ENCODE data around the gene GTF3C5.

The GTF3C5 gene, protein sequence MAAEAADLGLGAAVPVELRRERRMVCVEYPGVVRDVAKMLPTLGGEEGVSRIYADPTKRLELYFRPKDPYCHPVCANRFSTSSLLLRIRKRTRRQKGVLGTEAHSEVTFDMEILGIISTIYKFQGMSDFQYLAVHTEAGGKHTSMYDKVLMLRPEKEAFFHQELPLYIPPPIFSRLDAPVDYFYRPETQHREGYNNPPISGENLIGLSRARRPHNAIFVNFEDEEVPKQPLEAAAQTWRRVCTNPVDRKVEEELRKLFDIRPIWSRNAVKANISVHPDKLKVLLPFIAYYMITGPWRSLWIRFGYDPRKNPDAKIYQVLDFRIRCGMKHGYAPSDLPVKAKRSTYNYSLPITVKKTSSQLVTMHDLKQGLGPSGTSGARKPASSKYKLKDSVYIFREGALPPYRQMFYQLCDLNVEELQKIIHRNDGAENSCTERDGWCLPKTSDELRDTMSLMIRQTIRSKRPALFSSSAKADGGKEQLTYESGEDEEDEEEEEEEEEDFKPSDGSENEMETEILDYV
- 43.8 to 87.0 (median 75.6) reads per million in 9 experiments for total RNA-seq

DNA sequence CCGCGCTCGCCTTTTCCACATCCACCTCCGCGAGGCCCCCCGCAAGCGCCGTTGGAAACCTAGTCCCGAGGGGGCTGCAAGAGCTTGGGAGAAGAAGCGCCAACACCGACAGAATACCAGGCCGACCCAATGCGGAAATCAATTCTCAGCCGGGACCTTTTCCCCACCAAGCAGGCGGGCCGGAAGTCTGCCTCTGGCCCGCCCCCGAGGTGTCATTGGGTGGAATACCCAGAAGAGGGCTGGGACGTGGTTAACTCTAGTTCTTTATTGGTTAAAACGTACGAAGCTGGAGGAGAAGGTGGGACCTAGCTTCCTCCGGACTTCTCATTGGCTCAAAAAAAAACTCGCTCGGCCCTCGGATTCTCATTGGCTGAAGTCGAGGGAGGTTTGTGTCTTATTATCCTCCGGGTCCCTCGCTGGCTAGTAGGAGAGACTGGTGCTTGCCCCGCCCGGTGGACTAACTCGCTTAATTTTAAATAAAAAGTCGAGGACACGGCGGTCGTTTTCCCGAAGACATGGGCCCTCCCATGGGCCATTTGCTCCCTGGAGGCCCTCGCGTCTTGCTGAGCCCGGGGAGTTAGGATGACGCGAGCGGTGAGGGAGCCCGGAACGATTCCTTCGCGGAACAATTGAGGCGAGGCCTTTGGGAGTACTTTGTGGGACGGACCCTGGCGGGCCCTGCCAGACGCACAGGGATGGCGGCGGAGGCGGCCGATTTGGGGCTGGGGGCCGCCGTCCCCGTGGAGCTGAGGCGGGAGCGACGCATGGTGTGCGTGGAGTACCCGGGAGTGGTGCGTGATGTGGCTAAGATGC lies at the start of gene GTF3C5:
Gene GTF3C5 (plus strand): TSS at position 681 of the 813 bp plus-strand sequence. CDS start 15 bp downstream, at position 696.
- H3K9me3 Mint-ChIP-seq: no peaks in the 10 kb centered on the region
- peak within 1 kb of the TSS; percentile 97 to 98 for H3K27ac Mint-ChIP-seq
- H3K36me3 Mint-ChIP-seq (ENCODE audit: insufficient read depth): peaks cover 21% of the 10 kb centered on the region
- ATAC-seq (replicated peaks): peak; percentile 95
- DNase-seq: peak; percentile 88 to 92 (median 89)
- H3K4me3 Mint-ChIP-seq: peak within 1 kb of the TSS; percentile 97 to 98
- no peaks in the 10 kb centered on the region for H3K27me3 Mint-ChIP-seq
- H3K4me1 Mint-ChIP-seq (ENCODE audit: low read depth in 2 of 2): peaks cover 34% of the 10 kb centered on the region in 2 donors

DNA sequence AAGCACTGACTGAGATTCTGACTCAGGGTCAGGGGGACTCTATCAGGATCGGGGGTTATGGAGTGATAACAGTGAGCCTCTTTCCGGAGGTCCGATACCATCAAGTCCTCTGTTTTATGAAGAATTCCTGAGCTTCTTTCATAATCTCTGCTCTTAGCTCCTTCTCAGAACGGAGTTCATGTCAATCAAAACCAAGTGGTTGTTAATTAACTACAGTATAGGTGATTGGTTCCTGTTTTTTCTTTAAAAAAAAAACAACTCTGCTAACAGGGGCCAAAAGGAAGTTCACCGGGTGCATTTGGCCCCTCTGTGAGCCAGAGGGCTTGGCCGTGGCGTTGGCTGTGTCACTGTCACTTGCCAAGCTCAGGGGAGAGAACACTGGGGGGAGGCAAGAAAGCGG lies 48.3 kb upstream of the GTF3C5 start:
- no peaks in the 10 kb centered on the region for H3K36me3 Mint-ChIP-seq (ENCODE audit: insufficient read depth)
- H3K9me3 Mint-ChIP-seq: no peaks in the 10 kb centered on the region
- DNase-seq (no peak), ATAC-seq (replicated peaks) (no peak)
- H3K4me1 Mint-ChIP-seq (ENCODE audit: low read depth in 2 of 2): peaks cover 0 to 4% of the 10 kb centered on the region in 2 donors
- H3K27ac Mint-ChIP-seq: no peak overlapping the region
- H3K4me3 Mint-ChIP-seq: no peak overlapping the region
- H3K27me3 Mint-ChIP-seq: peaks cover 54 to 94% of the 10 kb centered on the region in 2 donors

DNA sequence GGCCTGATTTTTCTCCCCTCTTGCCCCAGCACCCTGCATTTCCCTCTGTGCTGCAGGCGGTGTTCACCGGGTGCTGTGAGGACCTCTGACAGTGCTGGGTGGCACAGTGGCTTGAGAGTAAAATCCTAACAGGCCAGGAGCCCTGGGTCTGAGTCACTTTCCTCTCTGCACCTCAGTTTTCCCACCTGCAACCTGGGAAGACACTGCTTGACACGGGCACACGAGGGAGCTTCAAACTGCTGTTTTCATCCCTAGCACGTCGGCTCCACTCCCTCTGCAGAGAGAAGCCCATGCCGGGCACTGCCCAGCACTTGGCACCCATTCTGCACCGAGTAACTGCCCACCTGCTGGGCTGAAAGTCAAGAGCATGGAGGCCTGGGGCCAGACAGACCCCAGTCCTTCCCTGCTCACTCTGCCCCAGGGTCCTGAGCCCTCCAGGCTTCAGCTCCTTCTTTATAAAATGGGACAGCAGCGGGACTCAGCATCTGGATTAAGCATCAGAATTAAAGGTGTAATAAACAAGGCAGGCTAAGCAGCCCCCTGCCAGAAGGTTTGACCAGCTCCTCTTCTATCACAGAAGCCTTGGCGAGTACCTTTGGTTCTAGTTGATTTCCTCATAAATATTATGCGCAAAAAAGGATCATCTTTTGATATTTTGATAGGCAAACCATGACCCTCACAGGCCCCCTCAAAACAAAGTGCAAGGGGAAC lies 47.2 kb upstream of the GTF3C5 start:
- Mint-ChIP-seq H3K4me1 (ENCODE audit: low read depth in 2 of 2) (peaks cover 0 to 2% of the 10 kb centered on the region in 2 donors), H3K36me3 (ENCODE audit: insufficient read depth) (no peaks in the 10 kb centered on the region), H3K27ac (no peak overlapping the region), H3K27me3 (peaks cover 48 to 94% of the 10 kb centered on the region in 2 donors), H3K4me3 (no peak overlapping the region), H3K9me3 (no peaks in the 10 kb centered on the region)
- no peak for ATAC-seq (replicated peaks)
- DNase-seq: no peak

DNA sequence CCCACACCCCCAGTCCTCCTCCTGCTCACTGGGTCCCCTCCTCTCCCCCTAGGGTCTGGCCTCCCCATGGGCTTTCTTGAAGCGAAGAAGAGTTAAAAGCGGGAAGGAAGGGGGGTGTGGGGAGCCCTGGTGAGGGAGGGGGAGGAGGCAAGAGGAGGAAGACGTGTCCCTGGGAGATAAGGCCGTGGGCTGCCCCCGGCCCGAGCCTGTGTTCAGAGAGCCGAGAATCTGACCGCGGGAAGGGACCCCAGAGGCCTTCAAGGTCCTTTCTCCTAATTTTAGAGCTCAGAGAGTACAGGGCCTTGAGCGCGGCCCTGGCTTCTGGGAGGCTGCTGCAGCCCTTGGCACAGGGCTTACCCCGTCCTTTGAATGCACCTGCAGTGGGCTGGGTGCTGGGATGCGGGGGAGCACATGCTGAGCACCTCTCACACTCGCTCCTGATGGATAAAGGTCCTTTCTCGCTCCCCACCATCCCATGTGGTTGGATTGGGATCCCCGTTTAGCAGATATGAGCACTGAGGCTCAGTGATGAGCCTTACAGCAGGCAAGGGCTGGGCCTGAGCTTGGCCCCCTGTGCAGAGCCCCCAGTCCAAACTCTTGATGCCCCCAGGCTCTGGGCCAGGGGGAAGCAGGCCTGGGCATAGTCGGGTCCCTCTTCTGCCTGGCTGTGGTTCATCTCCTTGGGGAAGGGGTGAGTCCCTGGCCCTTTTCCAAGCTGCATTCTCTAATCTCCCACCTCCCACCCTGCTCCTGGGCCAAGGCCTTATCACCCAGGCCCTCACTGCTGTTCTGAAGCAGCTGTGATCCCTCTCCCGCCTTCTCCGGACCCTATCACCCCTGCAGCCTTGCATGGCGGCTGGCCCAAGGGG lies 46.4 kb upstream of the GTF3C5 start:
- Mint-ChIP-seq H3K4me1 (ENCODE audit: low read depth in 2 of 2) (no peaks in the 10 kb centered on the region), H3K27ac (no peak overlapping the region), H3K27me3 (peaks cover 49 to 94% of the 10 kb centered on the region in 2 donors), H3K9me3 (no peaks in the 10 kb centered on the region), H3K36me3 (ENCODE audit: insufficient read depth) (no peaks in the 10 kb centered on the region), H3K4me3 (no peak overlapping the region)
- no peak for DNase-seq
- ATAC-seq (replicated peaks): no peak

DNA sequence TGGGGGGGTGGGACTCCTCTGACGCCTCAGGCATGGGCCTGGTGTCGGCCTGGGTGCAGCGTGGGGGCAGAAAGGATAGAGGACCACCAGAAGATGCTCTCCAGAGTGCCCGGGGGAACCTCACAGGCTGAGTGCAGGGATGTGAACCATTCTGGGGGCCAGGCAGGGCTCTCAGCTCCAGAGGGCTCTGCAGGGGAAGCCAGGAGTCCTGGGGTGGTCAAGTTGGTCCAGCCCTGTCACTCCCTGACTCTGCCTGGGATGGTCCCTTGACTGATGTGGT lies 45.8 kb upstream of the GTF3C5 start:
- Mint-ChIP-seq H3K4me1 (ENCODE audit: low read depth in 2 of 2) (no peaks in the 10 kb centered on the region), H3K36me3 (ENCODE audit: insufficient read depth) (no peaks in the 10 kb centered on the region), H3K27ac (no peak overlapping the region), H3K4me3 (no peak overlapping the region), H3K27me3 (peaks cover 48 to 91% of the 10 kb centered on the region in 2 donors), H3K9me3 (no peaks in the 10 kb centered on the region)
- ATAC-seq (replicated peaks) (no peak), DNase-seq (no peak)

DNA sequence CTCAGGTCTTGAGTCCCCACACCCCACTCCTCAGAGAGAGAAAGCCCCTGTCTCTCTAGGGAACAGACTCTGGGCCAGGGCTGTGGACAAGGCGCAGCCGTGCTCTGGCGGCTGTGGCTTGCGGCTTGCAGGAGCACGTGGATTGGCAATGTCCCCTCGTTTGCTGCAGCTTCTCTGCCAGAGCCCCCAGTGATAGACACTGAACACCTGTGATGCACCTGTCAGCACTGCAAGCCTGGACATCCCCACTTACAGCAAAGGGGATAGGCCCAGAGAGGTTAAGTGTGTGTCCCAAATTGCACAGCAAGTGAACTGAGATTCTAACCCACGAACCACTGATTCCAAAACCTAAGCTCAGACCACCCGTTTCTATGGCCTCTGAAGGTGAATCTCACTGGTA lies 45.3 kb upstream of the GTF3C5 start:
- DNase-seq (no peak), ATAC-seq (replicated peaks) (no peak)
- no peaks in the 10 kb centered on the region for H3K4me1 Mint-ChIP-seq (ENCODE audit: low read depth in 2 of 2)
- H3K27me3 Mint-ChIP-seq: peaks cover 49 to 86% of the 10 kb centered on the region in 2 donors
- H3K36me3 Mint-ChIP-seq (ENCODE audit: insufficient read depth): no peaks in the 10 kb centered on the region
- H3K4me3 Mint-ChIP-seq: no peak overlapping the region
- H3K9me3 Mint-ChIP-seq: no peaks in the 10 kb centered on the region
- no peak overlapping the region for H3K27ac Mint-ChIP-seq

DNA sequence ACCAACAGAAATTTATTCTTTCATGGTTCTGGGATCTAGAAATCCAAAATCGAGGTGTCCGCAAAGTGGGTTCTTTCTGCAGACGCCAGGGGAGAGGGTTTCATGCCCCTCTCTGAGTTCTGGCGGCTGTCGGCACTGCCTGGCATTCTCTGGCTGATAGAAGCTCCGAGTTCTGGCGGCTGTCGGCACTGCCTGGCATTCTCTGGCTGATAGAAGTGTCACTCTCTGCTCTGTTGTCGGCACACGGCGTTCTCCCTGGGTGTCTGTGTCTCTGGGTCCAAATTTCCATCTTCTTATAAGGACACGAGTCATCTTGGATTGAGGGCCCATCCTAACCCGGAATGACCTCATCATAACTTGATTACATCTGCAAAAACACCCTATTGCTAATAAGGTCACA lies 44.7 kb upstream of the GTF3C5 start:
- H3K9me3 Mint-ChIP-seq: no peaks in the 10 kb centered on the region
- no peaks in the 10 kb centered on the region for H3K4me1 Mint-ChIP-seq (ENCODE audit: low read depth in 2 of 2)
- H3K4me3 Mint-ChIP-seq: no peak overlapping the region
- H3K27me3 Mint-ChIP-seq: peaks cover 43 to 81% of the 10 kb centered on the region in 2 donors
- DNase-seq: no peak
- H3K27ac Mint-ChIP-seq: no peak overlapping the region
- ATAC-seq (replicated peaks): no peak
- H3K36me3 Mint-ChIP-seq (ENCODE audit: insufficient read depth): no peaks in the 10 kb centered on the region

DNA sequence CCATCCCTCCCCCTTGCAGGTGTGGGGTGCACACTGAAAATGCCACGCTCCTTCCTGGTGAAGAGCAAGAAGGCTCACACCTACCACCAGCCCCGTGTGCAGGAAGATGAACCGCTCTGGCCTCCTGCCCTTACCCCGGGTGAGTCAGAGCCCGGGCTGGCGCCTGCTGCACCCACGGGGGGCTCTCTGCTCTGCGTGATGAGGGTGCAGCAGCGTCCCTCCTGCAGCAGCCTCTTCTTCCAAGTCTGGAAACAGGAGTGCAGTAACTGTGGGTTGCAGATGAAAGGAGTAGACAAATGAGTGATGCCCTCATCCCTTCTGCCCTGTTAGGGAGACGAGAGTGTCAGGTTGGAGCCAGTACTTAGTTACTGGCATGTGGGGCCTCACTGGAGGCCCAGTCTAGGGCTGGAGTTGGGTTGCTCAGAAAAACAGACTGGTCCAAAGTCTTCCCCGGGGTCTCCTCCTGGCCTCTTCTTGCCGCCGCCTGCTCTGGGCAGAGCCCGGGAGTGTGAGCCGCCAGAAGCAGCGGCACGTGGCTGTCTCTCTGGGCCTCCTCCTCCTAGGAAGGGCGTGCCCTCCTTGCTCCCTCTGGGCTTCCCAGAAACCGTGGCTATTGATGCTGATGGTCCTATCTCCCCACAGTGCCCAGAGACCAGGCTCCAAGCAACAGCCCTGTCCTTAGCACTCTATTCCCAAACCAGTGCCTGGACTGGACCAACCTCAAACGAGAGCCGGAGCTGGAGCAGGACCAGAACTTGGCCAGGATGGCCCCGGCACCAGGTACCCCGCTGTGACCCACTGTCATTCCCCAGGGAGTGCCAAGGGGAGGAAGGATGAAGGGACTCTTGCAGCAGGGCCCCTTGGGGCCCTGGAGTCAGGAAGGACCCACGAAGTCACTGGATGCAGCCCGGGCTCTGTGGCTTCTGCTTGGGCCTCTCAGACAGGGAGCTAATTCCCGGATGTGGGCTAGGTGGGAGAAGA lies 43.9 kb upstream of the GTF3C5 start:
- no peak overlapping the region for H3K27ac Mint-ChIP-seq

DNA sequence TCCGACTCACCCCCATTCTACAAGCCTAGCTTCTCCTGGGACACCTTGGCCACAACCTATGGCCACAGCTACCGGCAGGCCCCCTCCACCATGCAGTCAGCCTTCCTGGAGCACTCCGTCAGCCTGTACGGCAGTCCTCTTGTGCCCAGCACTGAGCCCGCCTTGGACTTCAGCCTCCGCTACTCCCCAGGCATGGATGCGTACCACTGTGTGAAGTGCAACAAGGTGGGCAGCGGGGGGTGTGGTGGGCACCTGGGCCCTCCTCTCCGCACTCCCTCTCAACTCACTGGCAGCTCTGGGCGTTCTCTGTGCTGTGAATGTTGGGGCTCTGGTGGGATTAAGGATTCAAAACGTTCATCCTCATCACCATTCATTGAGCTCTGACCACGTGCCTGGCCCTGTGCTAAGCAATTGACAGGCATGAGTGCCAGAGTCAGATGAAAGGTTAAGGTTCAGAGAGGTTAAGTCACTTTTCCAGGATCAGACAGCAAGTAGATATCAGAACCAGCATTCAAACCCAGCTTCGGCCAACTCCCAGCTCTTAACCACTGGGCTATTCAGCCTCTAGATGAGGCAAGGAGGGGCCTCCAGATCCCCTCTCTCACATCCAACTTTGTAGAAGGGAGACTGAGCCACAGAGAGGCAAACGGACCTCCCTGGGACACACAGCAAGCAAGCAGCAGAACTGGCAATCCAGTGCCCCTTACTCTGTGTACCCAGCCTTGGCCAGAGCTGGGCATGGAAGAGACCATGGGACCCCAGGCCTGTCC lies 42.4 kb upstream of the GTF3C5 start:
- Mint-ChIP-seq H3K36me3 (ENCODE audit: insufficient read depth) (no peaks in the 10 kb centered on the region), H3K4me1 (ENCODE audit: low read depth in 2 of 2) (no peaks in the 10 kb centered on the region), H3K4me3 (no peak overlapping the region), H3K9me3 (no peaks in the 10 kb centered on the region), H3K27ac (no peak overlapping the region), H3K27me3 (peaks cover 51 to 81% of the 10 kb centered on the region in 2 donors)
- DNase-seq: no peak
- ATAC-seq (replicated peaks): no peak

More for the DNA sequence above, 43.9 kb upstream of the GTF3C5 start:
- no peaks in the 10 kb centered on the region for H3K9me3 Mint-ChIP-seq
- DNase-seq (no peak), ATAC-seq (replicated peaks) (no peak)
- no peaks in the 10 kb centered on the region for H3K4me1 Mint-ChIP-seq (ENCODE audit: low read depth in 2 of 2)
- H3K36me3 Mint-ChIP-seq (ENCODE audit: insufficient read depth): no peaks in the 10 kb centered on the region
- no peak overlapping the region for H3K4me3 Mint-ChIP-seq
- H3K27me3 Mint-ChIP-seq: peaks cover 38 to 81% of the 10 kb centered on the region in 2 donors

DNA sequence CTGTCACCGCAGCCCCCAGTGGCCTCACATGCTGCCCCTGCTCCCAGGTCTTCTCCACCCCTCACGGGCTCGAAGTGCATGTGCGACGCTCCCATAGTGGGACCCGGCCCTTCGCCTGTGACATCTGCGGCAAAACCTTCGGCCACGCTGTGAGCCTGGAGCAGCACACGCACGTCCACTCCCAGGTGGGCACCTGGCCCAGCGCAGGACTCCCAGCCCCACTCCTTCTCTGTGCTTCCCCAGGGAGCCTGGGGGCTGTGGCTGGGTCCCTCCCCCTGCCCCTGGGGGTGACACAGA lies 41.8 kb upstream of the GTF3C5 start:
- H3K9me3 Mint-ChIP-seq: no peaks in the 10 kb centered on the region
- H3K27ac Mint-ChIP-seq: no peak overlapping the region
- H3K36me3 Mint-ChIP-seq (ENCODE audit: insufficient read depth): no peaks in the 10 kb centered on the region
- DNase-seq (no peak), ATAC-seq (replicated peaks) (no peak)
- H3K4me1 Mint-ChIP-seq (ENCODE audit: low read depth in 2 of 2): no peaks in the 10 kb centered on the region
- H3K27me3 Mint-ChIP-seq: peaks cover 55 to 81% of the 10 kb centered on the region in 2 donors
- no peak overlapping the region for H3K4me3 Mint-ChIP-seq

DNA sequence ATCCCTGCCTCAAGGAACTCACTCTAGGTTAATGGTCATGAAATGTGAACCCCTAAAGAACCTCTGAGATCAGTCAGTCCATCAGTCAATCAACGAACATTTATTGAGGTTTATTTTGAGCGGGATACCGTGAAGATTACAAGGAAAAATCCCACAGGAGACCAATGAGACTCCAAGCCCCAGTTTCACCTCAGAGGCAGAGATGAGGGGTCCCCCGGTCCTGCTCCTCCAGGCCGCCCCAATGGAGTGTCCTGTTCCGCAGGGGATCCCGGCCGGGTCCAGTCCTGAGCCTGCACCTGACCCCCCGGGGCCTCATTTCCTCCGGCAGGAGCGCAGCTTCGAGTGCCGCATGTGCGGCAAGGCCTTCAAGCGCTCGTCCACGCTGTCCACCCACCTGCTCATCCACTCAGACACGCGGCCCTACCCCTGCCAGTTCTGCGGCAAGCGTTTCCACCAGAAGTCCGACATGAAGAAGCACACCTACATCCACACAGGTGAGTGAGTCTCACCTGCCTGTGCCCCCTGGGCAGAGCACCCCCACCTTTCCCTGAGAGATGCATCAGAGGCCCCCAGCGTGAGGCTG lies 41.3 kb upstream of the GTF3C5 start:
- DNase-seq (no peak), ATAC-seq (replicated peaks) (no peak)
- Mint-ChIP-seq H3K9me3 (no peaks in the 10 kb centered on the region), H3K36me3 (ENCODE audit: insufficient read depth) (no peaks in the 10 kb centered on the region), H3K27me3 (peaks cover 60 to 82% of the 10 kb centered on the region in 2 donors), H3K4me1 (ENCODE audit: low read depth in 2 of 2) (peaks cover 0 to 4% of the 10 kb centered on the region in 2 donors), H3K27ac (no peak overlapping the region), H3K4me3 (no peak overlapping the region)
